ENCODE measurements around the gene ENOX1. TPM values are rescaled to one million over a fixed set of nuclear protein-coding genes. Genes with fewer than 3 reads are reported as not detected.

Gene ENOX1
- total RNA-seq, 2 donors from 2014 or later, result 0.22 to 1.4 TPM

DNA sequence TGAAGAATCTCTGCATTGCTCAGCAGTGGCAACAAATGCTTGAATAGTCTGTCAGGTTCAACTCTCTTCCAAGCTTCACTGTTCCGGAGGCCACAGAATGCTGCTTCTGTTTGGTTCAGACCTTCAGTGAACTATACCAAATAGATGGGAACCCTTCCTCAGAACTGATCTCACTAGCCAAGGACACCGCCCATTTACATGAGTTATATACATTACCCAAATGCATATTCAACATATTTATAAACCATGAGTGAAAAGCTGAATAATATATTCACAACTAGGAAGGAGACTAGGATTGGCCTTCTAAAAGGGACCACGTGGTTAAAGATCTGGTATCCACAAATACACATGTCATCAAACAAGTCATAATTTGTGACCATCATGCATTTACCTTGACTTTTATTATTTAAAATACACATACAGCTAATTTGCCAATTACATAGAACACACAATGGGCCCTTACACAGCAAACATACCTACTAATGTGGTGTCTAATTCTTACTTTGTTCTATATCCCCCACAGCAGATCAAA is 49.3 kb downstream of the ENOX1 start:
- Histone ChIP-seq H3K27ac (no peak overlapping the region), H3K9ac (ENCODE audit: low read depth in 2 of 2, low read length in 2 of 2) (no peak overlapping the region), H3K27me3 (no peaks in the 10 kb centered on the region), H3K4me3 (no peak overlapping the region), H3K4me1 (no peaks in the 10 kb centered on the region), H3K36me3 (no peaks in the 10 kb centered on the region), H3K9me3 (no peaks in the 10 kb centered on the region)
- intact Hi-C loops (cut with DNase I), result no loop called here
- TF ChIP-seq, protein P1, sequence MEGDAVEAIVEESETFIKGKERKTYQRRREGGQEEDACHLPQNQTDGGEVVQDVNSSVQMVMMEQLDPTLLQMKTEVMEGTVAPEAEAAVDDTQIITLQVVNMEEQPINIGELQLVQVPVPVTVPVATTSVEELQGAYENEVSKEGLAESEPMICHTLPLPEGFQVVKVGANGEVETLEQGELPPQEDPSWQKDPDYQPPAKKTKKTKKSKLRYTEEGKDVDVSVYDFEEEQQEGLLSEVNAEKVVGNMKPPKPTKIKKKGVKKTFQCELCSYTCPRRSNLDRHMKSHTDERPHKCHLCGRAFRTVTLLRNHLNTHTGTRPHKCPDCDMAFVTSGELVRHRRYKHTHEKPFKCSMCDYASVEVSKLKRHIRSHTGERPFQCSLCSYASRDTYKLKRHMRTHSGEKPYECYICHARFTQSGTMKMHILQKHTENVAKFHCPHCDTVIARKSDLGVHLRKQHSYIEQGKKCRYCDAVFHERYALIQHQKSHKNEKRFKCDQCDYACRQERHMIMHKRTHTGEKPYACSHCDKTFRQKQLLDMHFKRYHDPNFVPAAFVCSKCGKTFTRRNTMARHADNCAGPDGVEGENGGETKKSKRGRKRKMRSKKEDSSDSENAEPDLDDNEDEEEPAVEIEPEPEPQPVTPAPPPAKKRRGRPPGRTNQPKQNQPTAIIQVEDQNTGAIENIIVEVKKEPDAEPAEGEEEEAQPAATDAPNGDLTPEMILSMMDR (IDR thresholded peaks at IDR 0.05), result no peak
- no peak for DNase-seq

GRCh38 chr13:43732726-43733125 is 54.0 kb downstream of the ENOX1 start:
- no peak for DNase-seq
- H3K36me3 ChIP-seq, result no peaks in the 10 kb centered on the region
- no peaks in the 10 kb centered on the region for H3K27me3 ChIP-seq
- TF ChIP-seq, protein P1 (IDR thresholded peaks at IDR 0.05), result no peak
- intact Hi-C loops (cut with DNase I), result no loop called here
- H3K4me1 ChIP-seq, result no peaks in the 10 kb centered on the region
- no peaks in the 10 kb centered on the region for H3K9me3 ChIP-seq
- no peak overlapping the region for H3K4me3 ChIP-seq
- H3K27ac ChIP-seq, result no peak overlapping the region
- H3K9ac ChIP-seq (ENCODE audit: low read depth in 2 of 2, low read length in 2 of 2), result no peak overlapping the region

- Histone ChIP-seq H3K4me3 (no peak overlapping the region), H3K36me3 (no peaks in the 10 kb centered on the region), H3K27ac (no peak overlapping the region), H3K27me3 (no peaks in the 10 kb centered on the region), H3K4me1 (no peaks in the 10 kb centered on the region), H3K9ac (ENCODE audit: low read depth in 2 of 2, low read length in 2 of 2) (no peak overlapping the region), H3K9me3 (no peaks in the 10 kb centered on the region)
- no peak for DNase-seq
- TF ChIP-seq, protein P1 (IDR thresholded peaks at IDR 0.05), result no peak
- intact Hi-C loops (cut with DNase I), result no loop called here
These were observed 55.5 kb downstream of the ENOX1 start for GRCh38 chr13:43731296-43731695.

DNA sequence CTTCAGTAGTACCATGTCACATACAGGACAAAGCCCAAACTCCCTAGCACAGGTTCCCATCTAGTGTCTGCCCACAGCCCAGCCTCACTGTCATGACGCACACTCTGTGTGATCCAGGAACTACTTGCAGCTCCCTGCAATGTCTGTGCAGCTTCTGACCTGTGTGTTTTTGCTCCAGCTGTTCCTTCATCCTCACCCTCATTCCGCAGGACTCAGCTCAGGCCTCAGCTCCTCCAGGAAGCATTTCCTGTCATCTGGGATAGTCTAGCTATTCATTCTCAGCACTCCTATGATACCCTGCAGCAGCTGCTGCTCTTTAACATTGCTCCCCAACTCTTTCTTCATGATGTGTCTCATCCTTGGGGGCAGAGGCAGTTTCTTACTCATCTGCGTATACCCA is 56.1 kb downstream of the ENOX1 start:
- Histone ChIP-seq H3K4me3 (no peak overlapping the region), H3K27ac (no peak overlapping the region)

GRCh38 chr13:43728421-43728820 is 58.4 kb downstream of the ENOX1 start:
- Histone ChIP-seq H3K9me3 (no peaks in the 10 kb centered on the region), H3K27me3 (no peaks in the 10 kb centered on the region), H3K36me3 (no peaks in the 10 kb centered on the region), H3K4me1 (no peaks in the 10 kb centered on the region), H3K27ac (no peak overlapping the region), H3K9ac (ENCODE audit: low read depth in 2 of 2, low read length in 2 of 2) (no peak overlapping the region), H3K4me3 (no peak overlapping the region)
- intact Hi-C loops (cut with DNase I), result no loop called here
- TF ChIP-seq, protein P1 (IDR thresholded peaks at IDR 0.05), result no peak
- DNase-seq, result no peak

More for the DNA sequence above, 56.1 kb downstream of the ENOX1 start:
- H3K4me1 ChIP-seq, result no peaks in the 10 kb centered on the region
- DNase-seq, result no peak
- TF ChIP-seq, protein P1 (IDR thresholded peaks at IDR 0.05), result no peak
- intact Hi-C loops (cut with DNase I), result no loop called here
- no peaks in the 10 kb centered on the region for H3K27me3 ChIP-seq
- H3K36me3 ChIP-seq, result no peaks in the 10 kb centered on the region
- H3K9ac ChIP-seq (ENCODE audit: low read depth in 2 of 2, low read length in 2 of 2), result no peak overlapping the region
- H3K9me3 ChIP-seq, result no peaks in the 10 kb centered on the region

All from colonic mucosa (tissue), 4 donors.